HAP-1 (cell line): Measurements from ENCODE around the gene PRKCE.
A peak's percentile ranks its signal among the peaks of the same experiment; 100 is the strongest.

Experiments used
- DNase-seq, 2 experiments: peaks; one replicate each; pipeline ENCODE4 v3.0.0-alpha.2; 2016 to 2020; ENCODE audit warnings: low spot score in 2 of 2
- H3K27me3 ChIP-seq: fragments of 250-450 bp; sonication (Bioruptor Pico); 2 replicates; pipeline ENCODE4 v1.5.1; 2020; ENCODE audit warnings: low read depth, mild to moderate bottlenecking, moderate library complexity
- H3K36me3 ChIP-seq: fragments of 250-450 bp; sonication (Bioruptor Pico); replicated peaks from 2 replicates; pipeline ENCODE4 v1.5.1; 2020; ENCODE audit warnings: mild to moderate bottlenecking
- H3K4me1 ChIP-seq: fragments of 250-450 bp; sonication (Bioruptor Pico); 2 replicates; pipeline ENCODE4 v1.5.1; 2020; ENCODE audit warnings: mild to moderate bottlenecking
- H3K4me3 ChIP-seq: fragments of 250-450 bp; sonication (Bioruptor Pico); 2 replicates; pipeline ENCODE4 v1.5.1; 2020; ENCODE audit warnings: mild to moderate bottlenecking, moderate library complexity
- H3K9me3 ChIP-seq: fragments of 250-450 bp; sonication (Bioruptor Pico); 2 replicates; pipeline ENCODE4 v1.5.1; 2020; ENCODE audit warnings: mild to moderate bottlenecking, moderate library complexity
- in situ Hi-C: fragments of 300-500 bp; cut with MboI; formaldehyde crosslinking; loops from 3 replicates; pipeline ENCODE4 v1.14.3; 2020; ENCODE audit warnings: low sequenced_read_pairs, inconsistent platforms, mixed read lengths

The PRKCE gene

GRCh38 chr2:45789317-45789716, 137.8 kb downstream of the PRKCE start:
- H3K27me3 ChIP-seq = no peaks in the 10 kb centered on the region
- no peaks in the 10 kb centered on the region for H3K36me3 ChIP-seq
- no peak overlapping the region for H3K4me3 ChIP-seq
- no peak for DNase-seq
- in situ Hi-C loops = no loop called here
- H3K9me3 ChIP-seq = no peaks in the 10 kb centered on the region
- no peaks in the 10 kb centered on the region for H3K4me1 ChIP-seq

GRCh38 chr2:45789961-45790723, 138.7 kb downstream of the PRKCE start:
- Histone ChIP-seq H3K36me3 (no peaks in the 10 kb centered on the region), H3K9me3 (no peaks in the 10 kb centered on the region), H3K4me3 (no peak overlapping the region), H3K27me3 (no peaks in the 10 kb centered on the region), H3K4me1 (no peaks in the 10 kb centered on the region)
- in situ Hi-C loops = no loop called here
- DNase-seq = no peak

GRCh38 chr2:45793305-45793962, 142.0 kb downstream of the PRKCE start:
- H3K36me3 ChIP-seq = no peaks in the 10 kb centered on the region
- in situ Hi-C loops = no loop called here

GRCh38 chr2:45794134-45794617, 142.7 kb downstream of the PRKCE start:
- Histone ChIP-seq H3K4me1 (no peaks in the 10 kb centered on the region), H3K36me3 (no peaks in the 10 kb centered on the region), H3K9me3 (no peaks in the 10 kb centered on the region), H3K27me3 (no peaks in the 10 kb centered on the region), H3K4me3 (no peak overlapping the region)
- in situ Hi-C loops = no loop called here
- DNase-seq = no peak

More at GRCh38 chr2:45793305-45793962, 142.0 kb downstream of the PRKCE start:
- Histone ChIP-seq H3K9me3 (no peaks in the 10 kb centered on the region), H3K4me3 (no peak overlapping the region), H3K27me3 (no peaks in the 10 kb centered on the region), H3K4me1 (no peaks in the 10 kb centered on the region)
- no peak for DNase-seq

GRCh38 chr2:45796500-45796899, 145.0 kb downstream of the PRKCE start:
- no peaks in the 10 kb centered on the region for H3K4me1 ChIP-seq
- H3K27me3 ChIP-seq = no peaks in the 10 kb centered on the region
- H3K36me3 ChIP-seq = no peaks in the 10 kb centered on the region
- no peaks in the 10 kb centered on the region for H3K9me3 ChIP-seq
- H3K4me3 ChIP-seq = no peak overlapping the region
- in situ Hi-C loops = no loop called here
- DNase-seq = no peak

- Histone ChIP-seq H3K9me3 (no peaks in the 10 kb centered on the region), H3K36me3 (no peaks in the 10 kb centered on the region), H3K27me3 (no peaks in the 10 kb centered on the region), H3K4me3 (no peak overlapping the region), H3K4me1 (no peaks in the 10 kb centered on the region)
- DNase-seq = no peak
- in situ Hi-C loops = no loop called here
These were observed 146.2 kb downstream of the PRKCE start for GRCh38 chr2:45797451-45798230.

- Histone ChIP-seq H3K4me3 (no peak overlapping the region), H3K9me3 (no peaks in the 10 kb centered on the region), H3K27me3 (no peaks in the 10 kb centered on the region), H3K4me1 (no peaks in the 10 kb centered on the region), H3K36me3 (no peaks in the 10 kb centered on the region)
- in situ Hi-C loops = no loop called here
- DNase-seq = no peak
These were observed 148.4 kb downstream of the PRKCE start for GRCh38 chr2:45799679-45800381.

GRCh38 chr2:45802499-45803138, 151.1 kb downstream of the PRKCE start:
- H3K4me3 ChIP-seq = no peak overlapping the region
- in situ Hi-C loops = no loop called here
- DNase-seq = no peak
- no peaks in the 10 kb centered on the region for H3K36me3 ChIP-seq
- H3K4me1 ChIP-seq = no peaks in the 10 kb centered on the region; the same call in 1 of the 2 replicates
- no peaks in the 10 kb centered on the region for H3K9me3 ChIP-seq
- H3K27me3 ChIP-seq = no peaks in the 10 kb centered on the region

GRCh38 chr2:45804987-45805755, 153.7 kb downstream of the PRKCE start:
- in situ Hi-C loops = no loop called here
- no peaks in the 10 kb centered on the region for H3K36me3 ChIP-seq

GRCh38 chr2:45806563-45807358, 155.3 kb downstream of the PRKCE start:
- DNase-seq = no peak
- Histone ChIP-seq H3K27me3 (no peaks in the 10 kb centered on the region), H3K9me3 (no peaks in the 10 kb centered on the region), H3K36me3 (no peaks in the 10 kb centered on the region), H3K4me1 (peaks cover 12% of the 10 kb centered on the region), H3K4me3 (no peak overlapping the region)
- in situ Hi-C loops = no loop called here

More at GRCh38 chr2:45804987-45805755, 153.7 kb downstream of the PRKCE start:
- Histone ChIP-seq H3K4me3 (no peak overlapping the region), H3K27me3 (no peaks in the 10 kb centered on the region), H3K9me3 (no peaks in the 10 kb centered on the region), H3K4me1 (peaks cover 12% of the 10 kb centered on the region)
- no peak for DNase-seq

- Histone ChIP-seq H3K36me3 (no peaks in the 10 kb centered on the region), H3K4me3 (no peak overlapping the region), H3K4me1 (peaks cover 12% of the 10 kb centered on the region), H3K27me3 (no peaks in the 10 kb centered on the region), H3K9me3 (no peaks in the 10 kb centered on the region)
- in situ Hi-C loops = no loop called here
- DNase-seq = no peak
These were observed 156.9 kb downstream of the PRKCE start for GRCh38 chr2:45808294-45808800.

GRCh38 chr2:45809205-45809604, 157.7 kb downstream of the PRKCE start:
- H3K36me3 ChIP-seq = no peaks in the 10 kb centered on the region
- in situ Hi-C loops = no loop called here
- no peaks in the 10 kb centered on the region for H3K9me3 ChIP-seq

More at GRCh38 chr2:45809205-45809604, 157.7 kb downstream of the PRKCE start:
- Histone ChIP-seq H3K27me3 (no peaks in the 10 kb centered on the region), H3K4me3 (no peak overlapping the region), H3K4me1 (peaks cover 13% of the 10 kb centered on the region)
- peak in 1 of 2 experiments; percentile 72 for DNase-seq
